Vagina (tissue), 2 donors: Measurements from ENCODE around the gene ARMC8.

Experiments
- POLR2AphosphoS5 ChIP-seq, 2 donors: sonication (generic); formaldehyde crosslinking; IDR thresholded peaks; one replicate each; pipeline ENCODE4 v1.9.0; 2017; ENCODE audit warnings: antibody characterized with exemption in 2 of 2, mild to moderate bottlenecking in 2 of 2, low read depth in 1 of 2; ENCODE audit not compliant: insufficient read depth in 1 of 2
- TF ChIP-seq, protein P1 (sequence below), 3 experiments: fragments of 450-650 bp in 2 of 3; fragments of 200-600 bp in 1 of 3; sonication (generic) in 1 of 3; IDR thresholded peaks; one replicate each; pipeline ENCODE4 v1.5.1; 2017 to 2019; ENCODE audit warnings: antibody characterized with exemption in 3 of 3, mild to moderate bottlenecking in 2 of 3, moderate library complexity in 2 of 3

DNA sequence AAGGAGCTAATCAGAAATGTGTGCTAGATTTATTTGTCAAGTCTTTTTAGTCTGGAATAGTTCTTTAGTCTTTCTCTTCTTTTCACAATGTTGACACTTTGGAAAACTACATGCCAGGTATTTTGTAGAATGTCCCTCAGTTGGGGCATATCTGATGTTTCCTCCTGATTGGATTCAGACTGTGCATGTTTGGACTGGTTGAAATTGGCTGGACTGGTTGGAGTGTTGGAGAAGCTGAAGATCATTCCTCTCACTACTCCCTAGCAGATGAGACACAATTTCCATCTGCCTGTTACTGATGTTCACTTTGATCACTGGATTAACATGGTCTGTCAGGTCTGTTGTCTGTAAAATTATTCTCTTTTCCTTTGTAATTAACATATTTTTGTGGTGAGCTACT lies 138.9 kb downstream of the ARMC8 start:
- TF ChIP-seq, protein P1, sequence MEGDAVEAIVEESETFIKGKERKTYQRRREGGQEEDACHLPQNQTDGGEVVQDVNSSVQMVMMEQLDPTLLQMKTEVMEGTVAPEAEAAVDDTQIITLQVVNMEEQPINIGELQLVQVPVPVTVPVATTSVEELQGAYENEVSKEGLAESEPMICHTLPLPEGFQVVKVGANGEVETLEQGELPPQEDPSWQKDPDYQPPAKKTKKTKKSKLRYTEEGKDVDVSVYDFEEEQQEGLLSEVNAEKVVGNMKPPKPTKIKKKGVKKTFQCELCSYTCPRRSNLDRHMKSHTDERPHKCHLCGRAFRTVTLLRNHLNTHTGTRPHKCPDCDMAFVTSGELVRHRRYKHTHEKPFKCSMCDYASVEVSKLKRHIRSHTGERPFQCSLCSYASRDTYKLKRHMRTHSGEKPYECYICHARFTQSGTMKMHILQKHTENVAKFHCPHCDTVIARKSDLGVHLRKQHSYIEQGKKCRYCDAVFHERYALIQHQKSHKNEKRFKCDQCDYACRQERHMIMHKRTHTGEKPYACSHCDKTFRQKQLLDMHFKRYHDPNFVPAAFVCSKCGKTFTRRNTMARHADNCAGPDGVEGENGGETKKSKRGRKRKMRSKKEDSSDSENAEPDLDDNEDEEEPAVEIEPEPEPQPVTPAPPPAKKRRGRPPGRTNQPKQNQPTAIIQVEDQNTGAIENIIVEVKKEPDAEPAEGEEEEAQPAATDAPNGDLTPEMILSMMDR (IDR thresholded peaks at IDR 0.05) = no peak
- TF ChIP-seq POLR2AphosphoS5 (IDR thresholded peaks at IDR 0.05; ENCODE audit: insufficient read depth in 1 of 2, low read depth in 1 of 2) = no peak
